ENCODE measurements around the gene SPANXC. TPM values are rescaled to one million over a fixed set of nuclear protein-coding genes. Genes with fewer than 3 reads are reported as not detected.

The SPANXC gene
- total and polyA plus RNA-seq, 2 of the 8 experiments (the other 6 are each of a cell fraction or from before 2014, with no cell fraction given), result not detected

DNA sequence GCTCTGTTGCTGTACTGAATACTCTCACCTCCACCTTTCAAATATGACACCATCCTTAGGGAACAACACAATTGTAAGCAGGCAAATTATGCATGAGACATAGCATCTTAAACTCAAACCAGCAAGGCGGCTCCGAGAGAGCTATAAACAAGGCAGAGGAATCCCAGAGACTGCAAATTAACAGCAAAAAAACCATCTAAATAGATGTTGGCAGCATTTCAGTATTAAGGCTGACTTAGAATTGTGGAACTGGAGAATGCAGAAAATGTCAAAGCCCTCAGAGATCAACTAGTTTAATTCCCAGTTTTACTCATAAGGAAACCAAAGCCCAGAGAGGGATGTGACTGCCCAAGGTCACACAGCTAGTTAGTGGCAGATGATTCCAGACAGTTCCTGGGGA is 37.2 kb upstream of the SPANXC start:
- WGBS, 2 experiments (ENCODE audit: extremely low coverage in 1 of 2, insufficient coverage in 1 of 2, insufficient read length in 1 of 2, insufficient replicate concordance in 2 of 2, low coverage in 1 of 2, low lambda C conversion rate in 2 of 2, missing lambda C conversion rate in 1 of 2), result 94% methylated on average over 2 of the region's 2 CpGs; no CpG with 5 or more reads in 1 of the 2 experiments
- H3K9me3 ChIP-seq (ENCODE audit: insufficient read depth in 2 of 2, low read depth in 1 of 2, low read length in 1 of 2), result no peaks in the 10 kb centered on the region
- no peaks in the 10 kb centered on the region for H3K27me3 ChIP-seq (replicated peaks in 1 of 4; ENCODE audit: control insufficient read depth in 3 of 4, extremely low read depth in 1 of 4, insufficient read depth in 3 of 4, low read length in 3 of 4)
- POLR2A ChIA-PET (ENCODE audit: partially characterized antibody), result no interaction called here
- no peak overlapping the region for H3K27ac ChIP-seq (ENCODE audit: low read depth, low read length)
- no peak overlapping the region for H2BK20ac ChIP-seq (ENCODE audit: low read length)
- H3K4ac ChIP-seq (replicated peaks; ENCODE audit: insufficient read length, low read depth, low read length), result no peak overlapping the region
- no peak overlapping the region for H4K91ac ChIP-seq (replicated peaks; ENCODE audit: insufficient read length, low read length)
- no peak overlapping the region for H3K14ac ChIP-seq (ENCODE audit: insufficient read length)
- DNase-seq (ENCODE audit: low read depth in 1 of 2, low spot score in 2 of 2), result no peak
- H3K79me1 ChIP-seq (ENCODE audit: low read depth, low read length), result no peaks in the 10 kb centered on the region
- H3K9ac ChIP-seq (replicated peaks in 1 of 4; ENCODE audit: extremely low read depth in 1 of 4, low read depth in 3 of 4, low read length in 3 of 4), result no peak overlapping the region
- TF ChIP-seq YY1 (IDR thresholded peaks at IDR 0.05; ENCODE audit: low read depth, low read length) (no peak), RAD21 (IDR thresholded peaks at IDR 0.05 in 1 of 2, conservative IDR thresholded peaks at IDR 0.05 in 1 of 2; ENCODE audit: low read depth in 2 of 2, low read length in 2 of 2) (no peak), TBP (IDR thresholded peaks at IDR 0.05; ENCODE audit: low read depth, low read length) (no peak), TAF7 (optimal IDR thresholded peaks at IDR 0.05; ENCODE audit: borderline replicate concordance, low read depth, low read length) (no peak), JUND (IDR thresholded peaks at IDR 0.05; ENCODE audit: low read length) (no peak), TAF1 (IDR thresholded peaks at IDR 0.05; ENCODE audit: low read depth, low read length) (no peak)
- TF ChIP-seq, protein P1, sequence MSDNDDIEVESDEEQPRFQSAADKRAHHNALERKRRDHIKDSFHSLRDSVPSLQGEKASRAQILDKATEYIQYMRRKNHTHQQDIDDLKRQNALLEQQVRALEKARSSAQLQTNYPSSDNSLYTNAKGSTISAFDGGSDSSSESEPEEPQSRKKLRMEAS (IDR thresholded peaks at IDR 0.05), result no peak
- H2AK5ac ChIP-seq (ENCODE audit: low read depth, low read length), result no peak overlapping the region
- H3K23ac ChIP-seq (ENCODE audit: insufficient read length), result no peak overlapping the region
- no peak overlapping the region for H2BK15ac ChIP-seq (ENCODE audit: low read length)
- H3K4me3 ChIP-seq (ENCODE audit: extremely low read depth in 1 of 4, insufficient read depth in 2 of 4, low read depth in 3 of 4, low read length in 4 of 4), result no peak overlapping the region
- no peaks in the 10 kb centered on the region for H4K20me1 ChIP-seq (replicated peaks in 1 of 2; ENCODE audit: control insufficient read depth in 1 of 2, insufficient read depth in 2 of 2, low read length in 2 of 2)
- no peaks in the 10 kb centered on the region for H3K36me3 ChIP-seq (ENCODE audit: control insufficient read depth in 2 of 4, insufficient read depth in 4 of 4, low read length in 3 of 4)
- CTCF ChIA-PET (ENCODE audit: partially characterized antibody), result interaction anchor here (1.5 to 2.1 kb wide), 3 partner anchors 14 to 513 kb away, joined by 3 to 17 read pairs (median 4); no protein-coding TSS in a partner anchor
- no peak overlapping the region for H2BK12ac ChIP-seq (ENCODE audit: low read depth, low read length)
- H3K4me1 ChIP-seq (replicated peaks in 1 of 4; ENCODE audit: control insufficient read depth in 3 of 4, insufficient read depth in 4 of 4, low read length in 3 of 4), result no peaks in the 10 kb centered on the region
- H3K23me2 ChIP-seq (ENCODE audit: low read depth, low read length), result no peaks in the 10 kb centered on the region
- no peak overlapping the region for H3K18ac ChIP-seq (ENCODE audit: extremely low read depth, low read length)
- no peak for FAIRE-seq
- no peak overlapping the region for H4K5ac ChIP-seq (ENCODE audit: insufficient read length, low read depth, low read length)
- H3K56ac ChIP-seq (replicated peaks; ENCODE audit: insufficient read length, low read depth, low read length), result no peak overlapping the region
- H4K8ac ChIP-seq (ENCODE audit: extremely low read depth, insufficient read depth, low read length), result no peak overlapping the region
- no peak overlapping the region for H3K4me2 ChIP-seq (ENCODE audit: insufficient read depth in 1 of 2, low read depth in 2 of 2, low read length in 2 of 2)
- no peak overlapping the region for H2AFZ ChIP-seq (ENCODE audit: low read length)
- H2BK120ac ChIP-seq (replicated peaks; ENCODE audit: low read depth, low read length), result no peak overlapping the region
- no peak overlapping the region for H2BK5ac ChIP-seq (ENCODE audit: low read depth, low read length)
- no peaks in the 10 kb centered on the region for H3K79me2 ChIP-seq (ENCODE audit: control insufficient read depth in 1 of 2, insufficient read depth in 2 of 2, low read length in 2 of 2)

Measured in H1 (cell line).